GM12875 (cell line): Measurements from ENCODE around the gene SH2D1A.

Source experiments
- H3K4me3 ChIP-seq: one replicate; pipeline ENCODE4 v1.5.1; 2011; ENCODE audit warnings: low read depth, low read length, control low read depth
- TF ChIP-seq, protein P1 (sequence below): IDR thresholded peaks from 2 replicates; pipeline ENCODE4 v1.5.1; 2011; ENCODE audit warnings: low read depth, mild to moderate bottlenecking, control low read depth, inconsistent platforms, low read length, moderate library complexity, borderline replicate concordance; ENCODE audit not compliant: insufficient read depth

Gene SH2D1A

GRCh38 chrX:124343016-124343415, 3.3 kb upstream of the SH2D1A start:
- H3K4me3 ChIP-seq, result no peak overlapping the region
- TF ChIP-seq, protein P1, sequence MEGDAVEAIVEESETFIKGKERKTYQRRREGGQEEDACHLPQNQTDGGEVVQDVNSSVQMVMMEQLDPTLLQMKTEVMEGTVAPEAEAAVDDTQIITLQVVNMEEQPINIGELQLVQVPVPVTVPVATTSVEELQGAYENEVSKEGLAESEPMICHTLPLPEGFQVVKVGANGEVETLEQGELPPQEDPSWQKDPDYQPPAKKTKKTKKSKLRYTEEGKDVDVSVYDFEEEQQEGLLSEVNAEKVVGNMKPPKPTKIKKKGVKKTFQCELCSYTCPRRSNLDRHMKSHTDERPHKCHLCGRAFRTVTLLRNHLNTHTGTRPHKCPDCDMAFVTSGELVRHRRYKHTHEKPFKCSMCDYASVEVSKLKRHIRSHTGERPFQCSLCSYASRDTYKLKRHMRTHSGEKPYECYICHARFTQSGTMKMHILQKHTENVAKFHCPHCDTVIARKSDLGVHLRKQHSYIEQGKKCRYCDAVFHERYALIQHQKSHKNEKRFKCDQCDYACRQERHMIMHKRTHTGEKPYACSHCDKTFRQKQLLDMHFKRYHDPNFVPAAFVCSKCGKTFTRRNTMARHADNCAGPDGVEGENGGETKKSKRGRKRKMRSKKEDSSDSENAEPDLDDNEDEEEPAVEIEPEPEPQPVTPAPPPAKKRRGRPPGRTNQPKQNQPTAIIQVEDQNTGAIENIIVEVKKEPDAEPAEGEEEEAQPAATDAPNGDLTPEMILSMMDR, result no peak

DNA sequence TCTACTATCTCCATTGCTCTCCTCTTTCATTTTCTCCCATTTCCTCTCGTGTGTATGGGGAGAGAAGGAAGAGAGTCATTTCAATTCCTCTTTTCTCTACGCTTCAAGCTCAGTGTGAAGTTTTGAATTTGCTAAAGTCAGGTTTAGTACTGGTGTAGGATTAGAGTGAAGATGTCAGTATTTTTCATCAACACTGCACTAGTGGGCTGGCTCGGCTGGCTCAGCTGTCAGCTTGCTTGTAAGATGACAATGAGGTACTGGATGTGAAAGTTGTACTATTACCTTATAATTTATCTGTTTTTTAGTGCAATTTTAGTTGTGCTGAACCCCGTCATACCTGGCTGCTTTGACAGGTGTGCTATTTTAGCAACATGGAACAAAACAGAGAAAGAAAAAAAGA, 2.1 kb upstream of the SH2D1A start:
- H3K4me3 ChIP-seq, result no peak overlapping the region
- TF ChIP-seq, protein P1, result no peak

DNA sequence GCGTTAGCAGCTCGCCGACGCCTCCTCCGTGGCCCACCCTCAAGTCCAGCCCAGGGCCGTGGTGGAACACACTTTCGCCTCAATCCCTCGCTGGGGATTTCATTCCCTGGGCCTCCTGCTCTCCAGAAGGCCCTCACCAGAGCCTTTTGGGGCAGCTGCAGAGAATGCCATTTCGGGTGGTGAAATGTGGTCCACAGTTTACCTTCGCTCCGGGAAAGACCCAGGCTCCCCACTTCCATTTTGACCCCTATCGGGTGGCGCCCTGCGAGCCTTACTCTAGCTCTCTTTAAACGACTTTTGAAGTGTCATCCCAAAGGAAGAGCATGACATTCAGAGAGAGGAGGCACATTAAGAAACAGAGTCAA, 496 bp downstream of the SH2D1A start:
- TF ChIP-seq, protein P1, result no peak
- no peak overlapping the region for H3K4me3 ChIP-seq

GRCh38 chrX:124347242-124347641, 879 bp downstream of the SH2D1A start:
- TF ChIP-seq, protein P1, result no peak
- H3K4me3 ChIP-seq, result no peak overlapping the region

GRCh38 chrX:124348182-124348581, 1.8 kb downstream of the SH2D1A start:
- no peak overlapping the region for H3K4me3 ChIP-seq
- TF ChIP-seq, protein P1, result no peak

DNA sequence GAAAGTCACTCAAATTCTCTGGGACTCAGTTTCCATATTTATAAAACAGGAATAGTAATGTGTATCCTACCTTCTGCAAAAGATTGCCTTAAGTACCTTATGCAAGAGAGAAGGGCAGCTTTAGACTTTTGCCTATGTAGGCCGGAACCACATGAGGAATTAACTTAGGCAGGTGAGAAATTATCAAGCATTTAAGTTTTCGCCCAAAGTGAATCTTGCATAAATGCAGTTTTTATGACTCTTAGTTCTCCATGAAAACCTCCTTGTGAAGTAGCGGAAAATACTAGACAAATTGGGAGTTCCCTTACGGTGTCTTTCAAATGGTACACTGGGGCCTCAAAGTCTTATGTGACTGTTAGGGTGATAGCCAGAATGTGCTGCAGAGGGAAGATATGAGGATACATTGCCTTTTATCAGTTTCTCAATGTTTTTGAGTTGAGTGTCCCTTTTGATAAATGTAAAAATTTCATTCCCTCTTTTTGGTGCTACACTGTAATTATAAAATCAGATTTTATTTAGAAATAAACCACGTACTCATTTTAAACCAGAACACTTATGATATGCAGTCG, 2.6 kb downstream of the SH2D1A start:
- no peak overlapping the region for H3K4me3 ChIP-seq
- TF ChIP-seq, protein P1, result no peak

GRCh38 chrX:124354648-124355047, 8.3 kb downstream of the SH2D1A start:
- TF ChIP-seq, protein P1, result no peak
- no peak overlapping the region for H3K4me3 ChIP-seq
